CD14-positive monocyte (primary cell): ENCODE data around the gene SPSB1. TPM values are rescaled to one million over a fixed set of nuclear protein-coding genes. Genes with fewer than 3 reads are reported as not detected.
A peak's percentile ranks its signal among the peaks of the same experiment; 100 is the strongest.

Experiments used
- DNase-seq, 3 donors: peaks; one replicate each; pipeline ENCODE4 v3.0.0-alpha.2; 2011 to 2022
- H2AFZ ChIP-seq: 2 replicates; pipeline ENCODE4 v1.6.0; 2012; ENCODE audit warnings: mild to moderate bottlenecking, low read depth, low read length, inconsistent platforms; ENCODE audit not compliant: insufficient read depth, poor library complexity, severe bottlenecking
- H3K27ac ChIP-seq, 2 donors: 1 replicate in 1 of 2; 2 replicates in 1 of 2; pipeline ENCODE4 v1.5.1; 2012 to 2013; ENCODE audit warnings: low read length in 2 of 2, control low read depth in 1 of 2, inconsistent platforms in 1 of 2, low read depth in 1 of 2, mild to moderate bottlenecking in 1 of 2
- H3K27me3 ChIP-seq, 2 donors: one replicate each; pipeline versions ENCODE4 v1.6.0 to v1.6.1; 2011 to 2013; ENCODE audit warnings: low read length in 2 of 2; ENCODE audit not compliant: control insufficient read depth in 2 of 2, insufficient read depth in 2 of 2
- H3K36me3 ChIP-seq, 2 donors: replicated peaks in 1 of 2; 1 replicate in 1 of 2; 2 replicates in 1 of 2; pipeline versions ENCODE4 v1.5.1 to v1.6.1; 2012 to 2013; ENCODE audit warnings: low read length in 2 of 2, control low read depth in 1 of 2, inconsistent platforms in 1 of 2, mild to moderate bottlenecking in 1 of 2; ENCODE audit not compliant: insufficient read depth in 2 of 2, control insufficient read depth in 1 of 2
- H3K4me1 ChIP-seq, 2 donors: 1 replicate in 1 of 2; 2 replicates in 1 of 2; pipeline versions ENCODE4 v1.5.1 to v1.6.1; 2012 to 2013; ENCODE audit warnings: low read length in 2 of 2, control low read depth in 1 of 2, inconsistent platforms in 1 of 2, mild to moderate bottlenecking in 1 of 2, moderate library complexity in 1 of 2; ENCODE audit not compliant: insufficient read depth in 2 of 2, control insufficient read depth in 1 of 2
- H3K4me2 ChIP-seq: replicated peaks from 2 replicates; pipeline ENCODE3; 2012; ENCODE audit warnings: low read length, moderate library complexity, mild to moderate bottlenecking; ENCODE audit not compliant: poor library complexity, severe bottlenecking; ENCODE audit errors: extremely low read depth
- H3K4me3 ChIP-seq, 3 experiments: fragments of 200-600 bp in 1 of 3; sonication (generic) in 1 of 3; replicated peaks in 1 of 3; 1 replicate in 2 of 3; 2 replicates in 1 of 3; pipeline ENCODE4 v1.5.1; 2011 to 2013; ENCODE audit warnings: low read length in 3 of 3, mild to moderate bottlenecking in 3 of 3, control low read depth in 2 of 3, low read depth in 2 of 3, inconsistent platforms in 1 of 3, moderate library complexity in 1 of 3
- H3K79me2 ChIP-seq: 2 replicates; pipeline ENCODE4 v1.6.0; 2012; ENCODE audit warnings: mild to moderate bottlenecking, control low read depth, inconsistent platforms, low read length, moderate library complexity; ENCODE audit not compliant: insufficient read depth
- H3K9ac ChIP-seq: 2 replicates; pipeline ENCODE4 v1.6.0; 2017; ENCODE audit warnings: low read length, mild to moderate bottlenecking; ENCODE audit not compliant: insufficient read depth, poor library complexity, severe bottlenecking
- H3K9me3 ChIP-seq, 2 donors: replicated peaks in 1 of 2; 1 replicate in 1 of 2; 2 replicates in 1 of 2; pipeline versions ENCODE4 v1.5.1 to v1.6.1; 2012 to 2013; ENCODE audit warnings: low read length in 2 of 2, control low read depth in 1 of 2; ENCODE audit not compliant: control insufficient read depth in 1 of 2, insufficient read depth in 1 of 2
- H4K20me1 ChIP-seq: 2 replicates; pipeline ENCODE4 v1.6.0; 2012; ENCODE audit warnings: mild to moderate bottlenecking, low read length, control low read depth, moderate library complexity; ENCODE audit not compliant: insufficient read depth
- H3K27ac Mint-ChIP-seq, 7 donors: one replicate each; pipeline ENCODE4 v1.8.0; 2020; ENCODE audit warnings: mild to moderate bottlenecking in 7 of 7, mixed read lengths in 7 of 7, moderate library complexity in 6 of 7, inconsistent platforms in 2 of 7
- H3K27me3 Mint-ChIP-seq, 3 donors: one replicate each; pipeline ENCODE4 v1.8.0; 2021 to 2022; ENCODE audit warnings: low read depth in 3 of 3, mild to moderate bottlenecking in 3 of 3, mixed read lengths in 3 of 3, moderate library complexity in 3 of 3, inconsistent platforms in 1 of 3
- H3K36me3 Mint-ChIP-seq, 2 donors: one replicate each; pipeline ENCODE4 v1.8.0; 2020; ENCODE audit warnings: mixed read lengths in 2 of 2, inconsistent platforms in 1 of 2, mild to moderate bottlenecking in 1 of 2
- H3K4me1 Mint-ChIP-seq: one replicate; pipeline ENCODE4 v1.8.0; 2020; ENCODE audit warnings: mild to moderate bottlenecking, mixed read lengths
- H3K4me3 Mint-ChIP-seq, 2 donors: one replicate each; pipeline ENCODE4 v1.8.0; 2020; ENCODE audit warnings: mild to moderate bottlenecking in 2 of 2, mixed read lengths in 2 of 2, moderate library complexity in 1 of 2
- H3K9me3 Mint-ChIP-seq, 7 donors: one replicate each; pipeline ENCODE4 v1.8.0; 2020 to 2022; ENCODE audit warnings: mixed read lengths in 7 of 7, mild to moderate bottlenecking in 6 of 7, moderate library complexity in 6 of 7, inconsistent platforms in 2 of 7
- WGBS: methylation state at CpG from one replicate; pipeline ENCODE4 v1.1.5; 2013; ENCODE audit warnings: missing lambda C conversion rate; ENCODE audit not compliant: insufficient coverage; 5-methylcytosine and 5-hydroxymethylcytosine counted together
- intact Hi-C, 2 donors: fragments of 100-400 bp; cut with micrococcal nuclease; formaldehyde crosslinking; loops; one replicate each; pipeline versions ENCODE4 v1.15.0 to v1.15.1; 2023
- polyA plus RNA-seq, 3 donors: library from polyadenylated mRNA; depleted of rRNA in 1 of 3; unstranded in 2 of 3; stranded (reverse) in 1 of 3; fragments of 300-500 nt in 2 of 3; fragments of >200 nt in 1 of 3; fragmentation: Illumina TruSeq in 2 of 3; gene quantifications; 1 replicate in 2 of 3; 2 replicates in 1 of 3; pipeline ENCODE4 v1.2.3, GENCODE V29; 2012 to 2021
- TF ChIP-seq, protein P1 (sequence below): fragments of 200-600 bp; IDR thresholded peaks from one replicate; pipeline ENCODE4 v1.8.0; 2022; ENCODE audit warnings: antibody characterized with exemption, mild to moderate bottlenecking

Gene SPSB1
- polyA plus RNA-seq, 3 donors: 0.15 to 1.2 (median 0.29) TPM

DNA sequence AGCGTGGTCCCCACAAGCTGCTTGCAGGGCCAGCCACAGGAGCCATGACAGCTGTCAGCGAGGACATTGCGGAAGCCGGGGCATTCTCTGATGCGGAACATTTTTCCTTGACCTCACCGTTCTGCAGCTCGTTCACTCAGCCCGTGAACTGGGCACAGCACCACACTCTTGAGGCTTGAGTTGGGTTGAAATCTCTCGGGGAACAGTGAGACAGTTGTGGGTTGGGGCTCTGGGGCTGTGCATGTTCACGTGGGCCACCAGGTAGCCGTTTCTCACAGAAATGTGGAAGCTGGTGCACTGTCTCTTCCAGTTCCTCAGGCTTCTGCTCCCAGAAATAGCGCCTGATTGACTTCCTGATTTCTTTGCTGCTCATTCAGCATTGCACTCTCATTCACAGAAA, 69.8 kb downstream of the SPSB1 start:
- peak overlapping the region; percentile 60 for H3K4me2 ChIP-seq
- H3K79me2 ChIP-seq: no peaks in the 10 kb centered on the region

DNA sequence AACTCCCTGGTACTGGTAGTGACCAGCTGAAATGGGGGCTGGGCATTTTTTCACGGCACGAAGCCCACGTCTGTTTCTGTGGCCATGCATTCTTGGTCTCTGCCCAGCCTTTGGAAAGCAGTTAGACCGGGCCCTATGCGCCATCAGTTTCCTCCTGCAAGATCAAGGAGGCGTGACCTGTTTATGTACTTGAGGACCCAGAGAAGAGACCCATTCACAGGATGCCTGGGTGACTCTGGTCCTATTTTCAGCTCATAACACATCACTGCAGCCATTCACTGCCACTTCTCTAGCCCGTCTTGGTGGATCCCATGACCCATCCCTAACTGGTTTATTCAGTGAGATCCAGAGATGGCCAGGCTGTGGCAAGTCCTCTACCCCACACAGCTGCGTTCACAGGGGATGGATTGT, 70.4 kb downstream of the SPSB1 start:
- Histone ChIP-seq H2AFZ (no peak overlapping the region), H3K9me3 (no peaks in the 10 kb centered on the region), H3K27ac (no peak overlapping the region), H3K9ac (no peak overlapping the region), H3K36me3 (no peaks in the 10 kb centered on the region), H3K79me2 (no peaks in the 10 kb centered on the region), H3K27me3 (no peaks in the 10 kb centered on the region), H3K4me1 (peaks cover 12 to 16% of the 10 kb centered on the region in 2 donors), H4K20me1 (no peaks in the 10 kb centered on the region), H3K4me3 (no peak overlapping the region), H3K4me2 (no peak overlapping the region)
- TF ChIP-seq, protein P1, sequence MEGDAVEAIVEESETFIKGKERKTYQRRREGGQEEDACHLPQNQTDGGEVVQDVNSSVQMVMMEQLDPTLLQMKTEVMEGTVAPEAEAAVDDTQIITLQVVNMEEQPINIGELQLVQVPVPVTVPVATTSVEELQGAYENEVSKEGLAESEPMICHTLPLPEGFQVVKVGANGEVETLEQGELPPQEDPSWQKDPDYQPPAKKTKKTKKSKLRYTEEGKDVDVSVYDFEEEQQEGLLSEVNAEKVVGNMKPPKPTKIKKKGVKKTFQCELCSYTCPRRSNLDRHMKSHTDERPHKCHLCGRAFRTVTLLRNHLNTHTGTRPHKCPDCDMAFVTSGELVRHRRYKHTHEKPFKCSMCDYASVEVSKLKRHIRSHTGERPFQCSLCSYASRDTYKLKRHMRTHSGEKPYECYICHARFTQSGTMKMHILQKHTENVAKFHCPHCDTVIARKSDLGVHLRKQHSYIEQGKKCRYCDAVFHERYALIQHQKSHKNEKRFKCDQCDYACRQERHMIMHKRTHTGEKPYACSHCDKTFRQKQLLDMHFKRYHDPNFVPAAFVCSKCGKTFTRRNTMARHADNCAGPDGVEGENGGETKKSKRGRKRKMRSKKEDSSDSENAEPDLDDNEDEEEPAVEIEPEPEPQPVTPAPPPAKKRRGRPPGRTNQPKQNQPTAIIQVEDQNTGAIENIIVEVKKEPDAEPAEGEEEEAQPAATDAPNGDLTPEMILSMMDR: no peak
- intact Hi-C loops: no loop called here
- no peak overlapping the region for H3K27ac Mint-ChIP-seq
- no peaks in the 10 kb centered on the region for H3K9me3 Mint-ChIP-seq
- H3K27me3 Mint-ChIP-seq: peaks cover 11 to 22% (median 14%) of the 10 kb centered on the region in 3 donors
- H3K4me1 Mint-ChIP-seq: peaks cover 13% of the 10 kb centered on the region
- H3K36me3 Mint-ChIP-seq: no peaks in the 10 kb centered on the region
- no peak overlapping the region for H3K4me3 Mint-ChIP-seq
- DNase-seq: no peak
- WGBS: 73% methylated on average over 7 of the region's 8 CpGs

More for the DNA sequence above, 69.8 kb downstream of the SPSB1 start:
- WGBS: 45% methylated on average over 11 of the region's 12 CpGs
- no peak overlapping the region for H3K9ac ChIP-seq
- intact Hi-C loops: no loop called here
- peaks cover 13% of the 10 kb centered on the region for H3K4me1 Mint-ChIP-seq
- no peaks in the 10 kb centered on the region for H4K20me1 ChIP-seq
- DNase-seq: peak; percentile 22 to 40 (median 33)
- peak overlapping the region in 1 of 3 experiments; percentile 49 for H3K4me3 ChIP-seq
- H3K27ac ChIP-seq: no peak overlapping the region
- H3K9me3 ChIP-seq: no peaks in the 10 kb centered on the region
- no peaks in the 10 kb centered on the region for H3K9me3 Mint-ChIP-seq
- H3K4me1 ChIP-seq: peaks cover 12 to 16% of the 10 kb centered on the region in 2 donors
- H3K27me3 ChIP-seq: no peaks in the 10 kb centered on the region
- peak overlapping the region; percentile 10 for H2AFZ ChIP-seq
- peak overlapping the region; percentile 67 to 85 for H3K4me3 Mint-ChIP-seq
- peak overlapping the region in 1 of 7 donors; percentile 10 for H3K27ac Mint-ChIP-seq
- H3K36me3 ChIP-seq: no peaks in the 10 kb centered on the region
- TF ChIP-seq, protein P1: no peak
- peaks cover 10 to 21% (median 11%) of the 10 kb centered on the region in 3 donors for H3K27me3 Mint-ChIP-seq
- no peaks in the 10 kb centered on the region for H3K36me3 Mint-ChIP-seq
